Measurements from ENCODE around the gene HOXC6. TPM values are rescaled to one million over a fixed set of nuclear protein-coding genes. Genes with fewer than 3 reads are reported as not detected.

The HOXC6 gene
- total RNA-seq, 6 experiments from 2014 or later = not detected

GRCh38 chr12:54021432-54022013 lies 6.7 kb upstream of the HOXC6 start:
- 10% methylated on average over 14 of the region's 16 CpGs for WGBS (ENCODE audit: insufficient coverage, low coverage, low lambda C conversion rate, missing lambda C conversion rate)
- no peak for ATAC-seq
- Histone ChIP-seq H3K27me3 (peaks cover 4 to 58% of the 10 kb centered on the region in 2 donors), H3K4me1 (peaks cover 0 to 4% (median 0%) of the 10 kb centered on the region in 4 donors), H3K36me3 (no peaks in the 10 kb centered on the region), H3K27ac (no peak overlapping the region), H3K4me3 (no peak overlapping the region), H3K9me3 (no peaks in the 10 kb centered on the region)
- TF ChIP-seq, protein P1, sequence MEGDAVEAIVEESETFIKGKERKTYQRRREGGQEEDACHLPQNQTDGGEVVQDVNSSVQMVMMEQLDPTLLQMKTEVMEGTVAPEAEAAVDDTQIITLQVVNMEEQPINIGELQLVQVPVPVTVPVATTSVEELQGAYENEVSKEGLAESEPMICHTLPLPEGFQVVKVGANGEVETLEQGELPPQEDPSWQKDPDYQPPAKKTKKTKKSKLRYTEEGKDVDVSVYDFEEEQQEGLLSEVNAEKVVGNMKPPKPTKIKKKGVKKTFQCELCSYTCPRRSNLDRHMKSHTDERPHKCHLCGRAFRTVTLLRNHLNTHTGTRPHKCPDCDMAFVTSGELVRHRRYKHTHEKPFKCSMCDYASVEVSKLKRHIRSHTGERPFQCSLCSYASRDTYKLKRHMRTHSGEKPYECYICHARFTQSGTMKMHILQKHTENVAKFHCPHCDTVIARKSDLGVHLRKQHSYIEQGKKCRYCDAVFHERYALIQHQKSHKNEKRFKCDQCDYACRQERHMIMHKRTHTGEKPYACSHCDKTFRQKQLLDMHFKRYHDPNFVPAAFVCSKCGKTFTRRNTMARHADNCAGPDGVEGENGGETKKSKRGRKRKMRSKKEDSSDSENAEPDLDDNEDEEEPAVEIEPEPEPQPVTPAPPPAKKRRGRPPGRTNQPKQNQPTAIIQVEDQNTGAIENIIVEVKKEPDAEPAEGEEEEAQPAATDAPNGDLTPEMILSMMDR (IDR thresholded peaks at IDR 0.05) = peak in 2 of 4 donors; percentile 14 to 16
- no peak for TF ChIP-seq POLR2A (IDR thresholded peaks at IDR 0.05)
- DNase-seq = no peak
- intact Hi-C loops (cut with DNase I) = no loop called here

- H3K27me3 ChIP-seq = peaks cover 9 to 60% of the 10 kb centered on the region in 2 donors
- 30% methylated on average over 6 of the region's 8 CpGs for WGBS (ENCODE audit: insufficient coverage, low coverage, low lambda C conversion rate, missing lambda C conversion rate)
Observed at GRCh38 chr12:54022960-54023884, 5.0 kb upstream of the HOXC6 start.

GRCh38 chr12:54024127-54024526 lies 4.1 kb upstream of the HOXC6 start:
- peaks cover 9 to 62% of the 10 kb centered on the region in 2 donors for H3K27me3 ChIP-seq

More at GRCh38 chr12:54022960-54023884, 5.0 kb upstream of the HOXC6 start:
- no peak for ATAC-seq
- intact Hi-C loops (cut with DNase I) = no loop called here
- Histone ChIP-seq H3K4me1 (peaks cover 0 to 4% (median 0%) of the 10 kb centered on the region in 4 donors), H3K36me3 (no peaks in the 10 kb centered on the region), H3K4me3 (no peak overlapping the region), H3K9me3 (no peaks in the 10 kb centered on the region), H3K27ac (no peak overlapping the region)
- no peak for TF ChIP-seq POLR2A (IDR thresholded peaks at IDR 0.05)
- TF ChIP-seq, protein P1 (IDR thresholded peaks at IDR 0.05) = no peak
- no peak for DNase-seq

DNA sequence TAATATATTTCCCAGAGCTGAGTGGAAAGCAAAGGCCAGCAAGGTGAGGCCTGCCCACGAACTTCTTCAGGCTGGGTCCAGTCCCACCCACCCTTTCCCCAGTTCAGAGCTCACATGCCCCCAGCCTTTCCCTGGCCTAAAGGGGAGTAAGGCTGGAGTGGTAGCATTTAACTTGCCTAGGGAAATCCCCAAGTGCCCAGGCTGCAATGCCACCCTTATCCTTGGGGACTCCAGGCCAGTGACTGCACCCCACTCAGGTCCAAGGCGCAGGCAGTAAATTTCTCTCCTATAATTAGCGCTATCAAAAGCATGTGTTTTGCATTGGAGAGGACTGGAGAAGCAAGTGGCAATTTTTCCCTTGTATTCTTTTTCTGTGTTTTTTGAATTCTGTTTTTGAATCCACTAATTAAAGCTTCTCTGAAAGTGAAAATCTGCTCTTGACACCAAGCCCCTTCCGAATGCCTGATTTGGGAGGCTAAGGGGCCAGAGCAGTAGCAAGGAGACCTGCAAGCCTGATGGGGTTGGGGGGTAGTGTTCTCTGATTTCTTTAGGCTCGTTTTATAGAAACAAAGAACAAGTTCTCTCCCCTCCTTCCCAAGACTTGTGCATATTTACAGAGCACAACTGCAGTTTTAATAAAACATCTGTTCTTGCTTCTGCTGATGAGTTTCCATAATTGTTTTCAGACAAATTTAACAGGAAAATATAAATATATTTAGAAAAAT lies 3.5 kb upstream of the HOXC6 start:
- H3K4me1 ChIP-seq = no peaks in the 10 kb centered on the region
- no peaks in the 10 kb centered on the region for H3K9me3 ChIP-seq
- H3K4me3 ChIP-seq = no peak overlapping the region
- no peaks in the 10 kb centered on the region for H3K36me3 ChIP-seq
- intact Hi-C loops (cut with DNase I) = no loop called here
- DNase-seq (peak in 1 of 3 donors; percentile 13), ATAC-seq (no peak)
- peaks cover 9 to 57% of the 10 kb centered on the region in 2 donors for H3K27me3 ChIP-seq
- WGBS (ENCODE audit: insufficient coverage, low coverage, low lambda C conversion rate, missing lambda C conversion rate) = 30% methylated on average over 5 of the region's 5 CpGs
- H3K27ac ChIP-seq = no peak overlapping the region
- TF ChIP-seq, protein P1 (IDR thresholded peaks at IDR 0.05) = no peak
- no peak for TF ChIP-seq POLR2A (IDR thresholded peaks at IDR 0.05)

More at GRCh38 chr12:54024127-54024526, 4.1 kb upstream of the HOXC6 start:
- DNase-seq = peak in 1 of 3 donors; percentile 16
- TF ChIP-seq, protein P1 (IDR thresholded peaks at IDR 0.05) = no peak
- TF ChIP-seq POLR2A (IDR thresholded peaks at IDR 0.05) = no peak
- no peak for ATAC-seq
- Histone ChIP-seq H3K36me3 (no peaks in the 10 kb centered on the region), H3K4me1 (no peaks in the 10 kb centered on the region), H3K27ac (no peak overlapping the region), H3K9me3 (no peaks in the 10 kb centered on the region), H3K4me3 (no peak overlapping the region)
- intact Hi-C loops (cut with DNase I) = no loop called here
- WGBS (ENCODE audit: insufficient coverage, low coverage, low lambda C conversion rate, missing lambda C conversion rate) = 8% methylated on average over 16 of the region's 17 CpGs
